ENCODE results near the gene SNX18. TPM values are rescaled to one million over a fixed set of nuclear protein-coding genes. Genes with fewer than 3 reads are reported as not detected.

SNX18 gene
- total and polyA plus RNA-seq, 2 of the 8 experiments (the other 6 are each of a cell fraction or from before 2014, with no cell fraction given), result 5.8 to 17.7 TPM

DNA sequence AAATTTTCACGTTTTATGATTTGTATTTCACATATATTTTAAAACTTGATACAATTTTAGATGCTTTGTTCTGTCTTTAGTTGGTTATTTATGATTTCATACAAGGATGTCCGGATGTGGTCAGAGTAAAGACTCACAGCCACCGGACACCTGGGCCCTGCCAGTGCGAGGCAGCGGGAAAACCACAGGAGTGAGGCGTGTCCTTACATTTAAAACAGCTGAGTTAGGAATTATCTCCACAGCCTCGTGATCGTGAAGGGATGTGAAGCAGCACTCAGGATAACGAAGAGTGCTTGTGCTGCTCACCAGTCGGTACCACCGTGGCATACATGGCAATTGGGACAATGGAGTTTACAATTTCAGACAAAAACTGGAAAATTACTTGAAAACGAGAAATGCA is 14.0 kb downstream of the SNX18 start (continued):
- TF ChIP-seq, protein P1, sequence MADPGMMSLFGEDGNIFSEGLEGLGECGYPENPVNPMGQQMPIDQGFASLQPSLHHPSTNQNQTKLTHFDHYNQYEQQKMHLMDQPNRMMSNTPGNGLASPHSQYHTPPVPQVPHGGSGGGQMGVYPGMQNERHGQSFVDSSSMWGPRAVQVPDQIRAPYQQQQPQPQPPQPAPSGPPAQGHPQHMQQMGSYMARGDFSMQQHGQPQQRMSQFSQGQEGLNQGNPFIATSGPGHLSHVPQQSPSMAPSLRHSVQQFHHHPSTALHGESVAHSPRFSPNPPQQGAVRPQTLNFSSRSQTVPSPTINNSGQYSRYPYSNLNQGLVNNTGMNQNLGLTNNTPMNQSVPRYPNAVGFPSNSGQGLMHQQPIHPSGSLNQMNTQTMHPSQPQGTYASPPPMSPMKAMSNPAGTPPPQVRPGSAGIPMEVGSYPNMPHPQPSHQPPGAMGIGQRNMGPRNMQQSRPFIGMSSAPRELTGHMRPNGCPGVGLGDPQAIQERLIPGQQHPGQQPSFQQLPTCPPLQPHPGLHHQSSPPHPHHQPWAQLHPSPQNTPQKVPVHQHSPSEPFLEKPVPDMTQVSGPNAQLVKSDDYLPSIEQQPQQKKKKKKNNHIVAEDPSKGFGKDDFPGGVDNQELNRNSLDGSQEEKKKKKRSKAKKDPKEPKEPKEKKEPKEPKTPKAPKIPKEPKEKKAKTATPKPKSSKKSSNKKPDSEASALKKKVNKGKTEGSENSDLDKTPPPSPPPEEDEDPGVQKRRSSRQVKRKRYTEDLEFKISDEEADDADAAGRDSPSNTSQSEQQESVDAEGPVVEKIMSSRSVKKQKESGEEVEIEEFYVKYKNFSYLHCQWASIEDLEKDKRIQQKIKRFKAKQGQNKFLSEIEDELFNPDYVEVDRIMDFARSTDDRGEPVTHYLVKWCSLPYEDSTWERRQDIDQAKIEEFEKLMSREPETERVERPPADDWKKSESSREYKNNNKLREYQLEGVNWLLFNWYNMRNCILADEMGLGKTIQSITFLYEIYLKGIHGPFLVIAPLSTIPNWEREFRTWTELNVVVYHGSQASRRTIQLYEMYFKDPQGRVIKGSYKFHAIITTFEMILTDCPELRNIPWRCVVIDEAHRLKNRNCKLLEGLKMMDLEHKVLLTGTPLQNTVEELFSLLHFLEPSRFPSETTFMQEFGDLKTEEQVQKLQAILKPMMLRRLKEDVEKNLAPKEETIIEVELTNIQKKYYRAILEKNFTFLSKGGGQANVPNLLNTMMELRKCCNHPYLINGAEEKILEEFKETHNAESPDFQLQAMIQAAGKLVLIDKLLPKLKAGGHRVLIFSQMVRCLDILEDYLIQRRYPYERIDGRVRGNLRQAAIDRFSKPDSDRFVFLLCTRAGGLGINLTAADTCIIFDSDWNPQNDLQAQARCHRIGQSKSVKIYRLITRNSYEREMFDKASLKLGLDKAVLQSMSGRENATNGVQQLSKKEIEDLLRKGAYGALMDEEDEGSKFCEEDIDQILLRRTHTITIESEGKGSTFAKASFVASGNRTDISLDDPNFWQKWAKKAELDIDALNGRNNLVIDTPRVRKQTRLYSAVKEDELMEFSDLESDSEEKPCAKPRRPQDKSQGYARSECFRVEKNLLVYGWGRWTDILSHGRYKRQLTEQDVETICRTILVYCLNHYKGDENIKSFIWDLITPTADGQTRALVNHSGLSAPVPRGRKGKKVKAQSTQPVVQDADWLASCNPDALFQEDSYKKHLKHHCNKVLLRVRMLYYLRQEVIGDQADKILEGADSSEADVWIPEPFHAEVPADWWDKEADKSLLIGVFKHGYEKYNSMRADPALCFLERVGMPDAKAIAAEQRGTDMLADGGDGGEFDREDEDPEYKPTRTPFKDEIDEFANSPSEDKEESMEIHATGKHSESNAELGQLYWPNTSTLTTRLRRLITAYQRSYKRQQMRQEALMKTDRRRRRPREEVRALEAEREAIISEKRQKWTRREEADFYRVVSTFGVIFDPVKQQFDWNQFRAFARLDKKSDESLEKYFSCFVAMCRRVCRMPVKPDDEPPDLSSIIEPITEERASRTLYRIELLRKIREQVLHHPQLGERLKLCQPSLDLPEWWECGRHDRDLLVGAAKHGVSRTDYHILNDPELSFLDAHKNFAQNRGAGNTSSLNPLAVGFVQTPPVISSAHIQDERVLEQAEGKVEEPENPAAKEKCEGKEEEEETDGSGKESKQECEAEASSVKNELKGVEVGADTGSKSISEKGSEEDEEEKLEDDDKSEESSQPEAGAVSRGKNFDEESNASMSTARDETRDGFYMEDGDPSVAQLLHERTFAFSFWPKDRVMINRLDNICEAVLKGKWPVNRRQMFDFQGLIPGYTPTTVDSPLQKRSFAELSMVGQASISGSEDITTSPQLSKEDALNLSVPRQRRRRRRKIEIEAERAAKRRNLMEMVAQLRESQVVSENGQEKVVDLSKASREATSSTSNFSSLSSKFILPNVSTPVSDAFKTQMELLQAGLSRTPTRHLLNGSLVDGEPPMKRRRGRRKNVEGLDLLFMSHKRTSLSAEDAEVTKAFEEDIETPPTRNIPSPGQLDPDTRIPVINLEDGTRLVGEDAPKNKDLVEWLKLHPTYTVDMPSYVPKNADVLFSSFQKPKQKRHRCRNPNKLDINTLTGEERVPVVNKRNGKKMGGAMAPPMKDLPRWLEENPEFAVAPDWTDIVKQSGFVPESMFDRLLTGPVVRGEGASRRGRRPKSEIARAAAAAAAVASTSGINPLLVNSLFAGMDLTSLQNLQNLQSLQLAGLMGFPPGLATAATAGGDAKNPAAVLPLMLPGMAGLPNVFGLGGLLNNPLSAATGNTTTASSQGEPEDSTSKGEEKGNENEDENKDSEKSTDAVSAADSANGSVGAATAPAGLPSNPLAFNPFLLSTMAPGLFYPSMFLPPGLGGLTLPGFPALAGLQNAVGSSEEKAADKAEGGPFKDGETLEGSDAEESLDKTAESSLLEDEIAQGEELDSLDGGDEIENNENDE (IDR thresholded peaks at IDR 0.05; ENCODE audit: insufficient replicate concordance, low read length), result no peak

All from H1 (cell line).